Activated CD4-positive, CD25-positive, alpha-beta regulatory T cell treated with anti-CD3 and anti-CD28 coated beads, Interleukin-2, amount 50 U/mL, for 72 hours (primary cell): ENCODE measurements around the gene CAPN15.
"Not testable (repeated sequence)": the region's sequence is repeated elsewhere in the genome, so short reads cannot be mapped to it uniquely, and the experiment has no call there.

ENCODE experiments used
- DNase-seq: peaks from one replicate; pipeline ENCODE4 v3.0.0; 2021

CAPN15 gene

DNA sequence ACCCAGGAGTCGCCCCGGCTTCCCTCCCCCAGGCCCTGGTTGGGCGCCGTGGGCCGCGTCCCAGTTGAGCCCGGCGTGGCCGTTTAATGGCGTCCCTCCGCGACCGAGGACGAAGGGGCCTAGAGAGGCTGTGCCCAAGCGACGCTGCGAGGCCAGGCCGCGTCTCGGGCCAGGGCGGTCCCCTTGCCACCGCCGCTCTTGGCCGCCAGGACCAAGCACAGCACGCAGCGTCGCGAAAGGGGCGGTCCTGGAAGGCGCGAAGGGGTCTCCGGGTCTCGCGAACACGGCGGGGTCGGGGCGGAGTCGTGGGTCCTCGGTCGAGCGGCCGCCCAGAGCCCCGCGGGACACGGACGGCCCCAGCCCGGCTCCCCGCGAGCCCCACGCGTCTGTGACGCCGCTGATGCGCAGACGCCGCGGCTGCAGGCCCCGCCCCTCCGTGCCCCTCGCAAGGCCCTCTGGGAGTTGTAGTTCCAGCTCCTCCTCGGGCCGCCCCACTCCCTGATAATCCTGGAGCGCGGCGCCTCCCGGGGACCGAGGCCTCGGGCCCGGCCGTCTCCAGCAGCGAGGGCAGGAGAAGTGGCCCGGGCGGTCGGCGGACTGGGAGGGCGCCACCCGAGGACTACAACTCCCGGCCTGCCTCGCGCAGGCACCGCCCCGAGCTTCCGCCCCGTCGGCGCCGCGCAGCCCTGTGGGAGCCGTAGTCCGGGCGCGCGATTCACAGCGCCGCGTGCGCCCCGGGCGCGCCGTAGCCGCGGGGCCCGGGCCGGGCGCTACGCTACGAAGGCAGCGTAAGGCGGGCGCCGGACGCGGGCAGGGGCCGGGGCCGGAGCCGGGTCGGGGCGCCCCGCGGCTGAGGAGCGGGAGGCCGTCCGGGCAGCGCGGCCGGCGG lies at the start of gene CAPN15:
TSS of gene CAPN15 (plus strand) at position 698 of the 889 bp plus-strand sequence. CDS start 19,127 bp downstream, outside the sequence.
- peak; percentile 88 for DNase-seq

DNA sequence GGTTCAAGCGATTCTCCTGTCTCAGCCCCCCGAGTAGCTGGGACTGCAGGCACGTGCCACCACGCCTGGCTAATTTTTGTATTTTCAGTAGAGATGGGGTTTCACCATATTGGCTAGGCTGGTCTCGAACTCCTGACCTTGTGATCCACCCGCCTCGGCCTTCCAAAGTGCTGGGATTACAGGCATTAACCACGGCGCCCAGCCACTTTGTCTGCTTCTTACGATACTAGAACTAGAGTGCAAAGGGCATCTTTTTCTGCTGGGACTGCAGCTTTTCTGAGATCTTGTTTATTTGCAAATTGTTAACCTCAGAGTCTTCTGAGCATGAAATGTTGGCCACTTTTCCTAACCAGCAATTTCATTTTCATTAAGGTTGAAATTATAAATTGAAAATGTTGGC lies 49.2 kb upstream of the CAPN15 start:
- DNase-seq = not testable (repeated sequence)

DNA sequence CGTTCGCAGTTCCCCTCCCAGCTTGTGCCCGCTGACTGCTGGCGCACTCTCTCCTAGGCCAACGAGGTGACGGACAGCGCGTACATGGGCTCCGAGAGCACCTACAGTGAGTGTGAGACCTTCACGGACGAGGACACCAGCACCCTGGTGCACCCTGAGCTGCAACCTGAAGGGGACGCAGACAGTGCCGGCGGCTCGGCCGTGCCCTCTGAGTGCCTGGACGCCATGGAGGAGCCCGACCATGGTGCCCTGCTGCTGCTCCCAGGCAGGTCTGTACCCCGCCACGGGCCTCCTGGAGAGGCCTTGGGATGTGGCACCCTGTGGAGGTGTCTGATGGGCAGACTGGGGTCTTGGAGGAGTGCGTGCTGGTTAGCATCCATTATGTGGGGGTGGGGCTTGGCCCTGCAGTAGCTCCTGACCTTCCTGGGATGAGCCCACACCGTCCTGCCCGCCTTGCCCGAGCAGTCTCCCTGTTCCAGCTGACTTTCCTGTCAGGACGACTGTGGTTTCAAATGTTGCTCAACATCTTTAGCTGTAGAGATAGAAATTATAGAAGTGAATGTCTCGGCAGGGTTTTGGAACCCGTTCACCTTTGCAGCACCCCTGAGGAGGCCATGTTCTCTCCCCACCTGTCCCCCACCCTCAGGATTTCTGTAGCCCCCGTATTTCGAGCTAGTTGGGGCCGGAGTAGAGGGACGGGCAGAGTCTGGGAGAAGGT lies 44.9 kb upstream of the CAPN15 start:
- no peak for DNase-seq

DNA sequence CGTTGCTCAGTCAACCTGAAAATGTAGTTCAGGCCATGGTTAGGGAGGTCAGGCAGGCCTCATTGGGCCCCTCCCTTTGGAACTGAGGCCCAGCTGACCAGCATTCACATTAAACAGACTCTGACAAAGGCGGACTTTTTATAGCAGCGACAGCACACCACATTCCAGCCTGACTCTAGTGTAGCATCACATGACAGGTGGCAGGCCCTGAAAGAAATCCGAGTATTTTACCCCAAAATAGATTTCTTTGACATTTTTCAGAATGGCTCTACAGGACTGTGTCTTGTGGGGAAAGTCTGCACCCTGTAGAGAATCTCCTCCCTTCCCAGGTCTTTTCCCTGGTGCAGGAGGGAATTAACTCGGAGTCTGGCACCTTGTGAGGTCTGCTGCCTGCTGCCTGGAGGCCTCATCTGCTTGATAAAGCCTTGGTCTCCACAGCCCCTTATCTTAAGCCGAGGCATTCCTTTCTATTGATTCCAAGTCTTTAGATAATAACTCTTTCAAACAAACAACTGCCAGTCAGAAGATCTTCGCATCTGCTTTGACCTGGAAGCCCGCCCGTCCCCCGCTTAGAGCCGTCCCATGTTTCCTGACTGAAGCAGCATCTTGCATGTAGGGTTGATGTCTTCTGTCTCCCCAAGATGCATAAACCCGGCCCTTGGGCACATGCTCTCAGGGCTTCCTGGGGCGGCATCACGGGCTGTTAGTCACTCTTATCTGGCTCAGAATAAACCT lies 44.0 kb upstream of the CAPN15 start:
- no peak for DNase-seq

DNA sequence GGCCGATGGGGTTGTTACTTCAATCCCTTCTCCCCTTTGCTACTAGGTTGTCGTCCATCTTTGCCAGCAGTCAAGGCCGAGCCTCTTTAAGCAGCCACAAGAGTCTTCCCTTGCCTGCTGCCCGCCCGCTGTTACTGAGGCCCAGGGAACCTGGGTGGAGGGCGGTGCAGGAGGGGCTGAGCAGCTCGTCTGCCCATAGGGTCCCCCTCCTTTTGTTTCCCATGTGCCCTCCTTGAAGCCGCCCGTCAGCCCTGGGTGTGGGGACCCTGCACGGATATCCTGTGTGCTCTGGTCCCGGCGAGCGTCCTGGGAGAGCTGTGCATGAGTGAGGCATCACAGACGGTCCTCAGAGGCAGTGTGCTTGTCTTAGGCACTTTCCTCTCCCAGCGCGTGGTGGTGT lies 37.9 kb upstream of the CAPN15 start:
- DNase-seq = no peak

DNA sequence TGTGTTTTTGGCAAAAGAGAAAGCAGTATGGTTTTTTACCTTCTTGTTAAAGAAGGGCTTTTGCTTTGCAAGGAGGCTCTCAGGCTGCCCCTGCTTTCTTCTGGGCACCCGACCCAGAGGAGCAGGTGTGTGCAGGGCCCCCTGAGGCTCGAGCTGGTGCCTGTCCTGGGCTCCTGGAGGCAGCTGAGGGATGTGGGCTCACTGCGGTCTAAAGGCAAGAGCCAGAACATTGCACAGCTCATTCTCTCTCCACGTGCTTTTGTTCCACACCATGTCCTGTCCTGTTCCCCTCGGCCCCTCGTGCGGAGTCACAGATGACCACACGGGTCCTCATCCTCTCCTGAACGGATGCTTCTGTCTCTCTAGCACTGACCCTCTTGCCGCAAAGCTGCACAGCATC lies 36.7 kb upstream of the CAPN15 start:
- no peak for DNase-seq

DNA sequence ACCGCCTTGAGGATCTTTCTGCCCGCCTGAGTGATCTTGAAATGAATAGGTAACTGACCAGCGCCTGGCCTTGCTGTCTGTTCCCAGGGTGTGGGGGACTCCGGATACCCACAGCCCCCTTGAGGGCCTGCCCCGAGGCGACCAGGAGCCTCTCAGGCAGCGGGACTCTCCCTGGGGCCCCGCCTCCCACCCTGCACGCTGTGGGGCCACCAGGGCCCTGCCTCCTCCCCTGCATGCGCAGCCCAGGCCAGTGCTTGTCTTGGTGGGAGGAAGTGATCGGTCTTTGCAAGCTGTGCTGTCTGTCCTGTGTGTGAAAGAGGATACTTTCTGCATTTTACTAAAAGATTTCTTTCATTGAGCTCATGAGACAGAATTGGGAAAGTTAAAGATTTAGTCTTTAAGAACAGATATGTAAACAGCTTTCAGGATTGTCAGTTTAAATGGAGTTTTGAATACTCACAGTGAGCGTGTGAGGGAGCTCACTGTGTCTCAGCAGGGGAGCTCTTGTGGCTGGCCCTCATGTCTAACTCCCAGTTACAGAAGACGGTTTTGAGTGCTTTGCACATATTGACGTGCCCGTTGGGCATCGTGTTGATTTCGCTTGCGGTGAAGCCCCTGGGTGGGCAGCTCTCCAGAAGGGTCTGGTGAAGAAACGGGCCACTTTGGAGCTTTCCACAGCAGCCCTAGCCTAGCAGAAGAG lies 36.1 kb upstream of the CAPN15 start:
- no peak for DNase-seq

DNA sequence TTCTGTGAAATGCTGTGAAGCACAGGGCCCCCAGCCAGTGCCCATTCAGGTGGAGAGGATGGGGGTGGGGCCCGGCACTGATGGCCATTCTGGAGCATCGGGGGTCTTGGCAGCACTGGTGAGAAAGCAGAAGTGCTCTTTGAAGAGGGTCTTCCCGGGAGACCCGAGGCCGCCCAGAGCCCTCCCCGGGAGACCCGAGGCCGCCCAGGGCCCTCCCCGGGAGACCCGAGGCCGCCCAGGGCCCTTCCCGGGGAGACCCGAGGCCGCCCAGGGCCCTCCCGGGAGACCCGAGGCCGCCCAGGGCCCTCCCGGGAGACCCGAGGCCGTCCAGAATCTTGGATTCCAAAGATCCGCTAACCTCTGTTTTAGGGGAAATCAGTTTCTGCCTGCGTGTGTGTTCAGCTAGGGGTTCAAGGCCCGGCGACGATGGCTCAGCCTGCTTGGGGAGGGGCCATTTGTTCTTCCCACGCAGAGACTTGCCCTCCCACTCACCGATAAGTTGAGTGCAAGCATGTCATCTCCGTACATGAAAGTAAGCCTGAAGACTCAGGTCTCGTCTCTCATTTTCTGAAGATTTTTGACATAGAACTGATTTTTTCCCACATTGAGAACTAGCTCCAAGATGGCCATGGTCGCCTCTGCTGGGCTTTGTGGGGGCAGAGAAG lies 35.2 kb upstream of the CAPN15 start:
- no peak for DNase-seq

DNA sequence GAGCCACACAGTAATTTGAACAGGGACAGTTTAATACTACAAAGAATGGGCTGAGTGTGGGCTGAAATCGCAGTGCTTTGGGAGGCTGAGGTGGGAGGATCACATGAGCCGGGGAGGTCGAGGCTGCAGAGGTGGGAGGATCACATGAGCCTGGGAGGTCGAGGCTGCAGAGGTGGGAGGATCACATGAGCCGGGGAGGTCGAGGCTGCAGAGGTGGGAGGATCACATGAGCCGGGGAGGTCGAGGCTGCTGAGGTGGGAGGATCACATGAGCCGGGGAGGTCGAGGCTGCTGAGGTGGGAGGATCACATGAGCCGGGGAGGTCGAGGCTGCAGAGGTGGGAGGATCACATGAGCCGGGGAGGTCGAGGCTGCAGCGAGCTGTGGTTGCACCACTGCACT lies 32.8 kb upstream of the CAPN15 start:
- not testable (repeated sequence) for DNase-seq

DNA sequence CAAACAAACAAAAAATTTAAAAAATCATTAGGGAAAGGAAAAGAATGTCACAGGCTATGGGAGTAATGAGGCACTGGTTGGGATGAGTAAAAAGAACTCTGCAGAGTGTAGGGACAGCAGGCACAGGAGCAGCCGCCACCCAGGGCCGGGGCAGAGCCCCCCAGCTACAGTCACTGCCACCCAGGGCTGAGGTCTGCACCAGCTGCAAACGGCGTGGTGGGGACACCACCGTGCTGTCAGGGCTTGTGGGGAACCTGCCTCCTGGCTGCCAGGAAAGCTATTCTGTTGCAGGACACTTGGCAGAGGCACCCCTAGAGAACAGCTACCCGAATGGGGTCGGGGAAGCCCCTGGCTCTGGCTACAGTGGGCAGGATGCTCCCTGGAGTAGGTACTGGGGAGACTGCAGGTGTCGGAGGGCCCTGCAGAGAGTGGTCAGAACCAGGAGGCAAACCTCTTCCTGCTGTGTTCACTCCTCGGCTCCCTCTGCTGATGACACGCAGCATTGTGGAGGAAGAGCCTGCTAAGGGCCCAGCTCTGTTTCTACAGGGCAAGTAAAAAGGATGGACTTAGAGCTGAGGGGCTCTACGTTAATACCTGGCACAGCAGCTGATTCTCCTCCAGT lies 32.3 kb upstream of the CAPN15 start:
- no peak for DNase-seq

DNA sequence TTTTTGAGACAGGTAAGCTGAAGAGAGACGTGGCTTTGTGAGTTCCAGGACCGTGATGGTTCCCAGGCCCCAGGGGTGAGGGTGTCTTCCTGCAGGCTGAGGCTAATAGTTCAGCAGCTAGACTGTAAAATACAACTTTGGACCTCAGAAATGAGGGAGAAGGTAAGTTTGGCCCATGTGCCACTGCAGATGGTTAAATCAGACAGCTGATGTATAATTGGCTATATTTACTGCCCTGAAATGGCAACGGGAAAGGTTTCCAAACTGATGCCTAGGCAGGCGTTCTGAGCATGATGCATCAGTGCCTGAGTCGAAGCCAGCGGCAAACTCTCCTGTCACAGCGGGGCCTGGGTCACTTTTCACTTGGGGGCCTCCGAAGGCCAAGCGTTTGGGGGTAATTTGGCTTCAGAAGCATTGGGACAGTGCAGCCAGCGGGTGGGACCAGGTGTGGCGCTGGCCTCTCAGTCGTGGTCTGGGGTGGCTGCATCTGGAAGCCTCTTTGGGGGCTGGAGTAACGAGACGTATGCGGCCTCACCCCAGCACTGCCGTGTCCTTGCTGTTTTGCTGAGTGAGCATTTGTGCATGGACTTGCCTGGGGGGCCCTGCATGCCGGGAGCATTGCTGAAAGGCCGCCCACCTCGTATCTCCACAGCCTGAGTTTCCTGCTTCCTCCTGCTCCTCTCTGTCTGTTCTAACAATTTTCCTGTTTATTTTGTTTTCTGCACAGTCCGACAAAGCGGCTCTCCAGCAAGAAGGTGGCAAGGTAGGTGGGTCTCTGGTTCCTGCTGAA lies 31.2 kb upstream of the CAPN15 start:
- DNase-seq = no peak

DNA sequence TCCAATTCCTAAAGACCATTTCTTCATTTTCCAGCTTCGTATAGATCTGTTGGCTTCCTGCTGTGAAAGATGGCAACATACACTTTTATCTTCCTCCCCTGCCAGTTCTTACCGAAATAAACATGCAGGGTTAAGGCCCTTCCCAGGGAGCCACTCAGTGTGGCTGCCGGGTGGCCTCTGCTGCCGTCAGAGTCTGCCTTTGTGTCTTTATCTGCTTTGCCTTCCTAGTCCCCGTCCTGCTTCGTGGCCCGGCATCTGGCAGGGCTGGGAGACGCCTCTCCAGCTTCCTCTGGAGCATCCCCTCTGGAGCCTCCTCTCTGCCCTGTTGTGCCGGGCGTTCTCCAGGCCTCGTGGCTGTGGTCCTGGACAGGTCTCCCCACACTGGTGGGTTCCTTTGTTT lies 30.3 kb upstream of the CAPN15 start:
- no peak for DNase-seq

DNA sequence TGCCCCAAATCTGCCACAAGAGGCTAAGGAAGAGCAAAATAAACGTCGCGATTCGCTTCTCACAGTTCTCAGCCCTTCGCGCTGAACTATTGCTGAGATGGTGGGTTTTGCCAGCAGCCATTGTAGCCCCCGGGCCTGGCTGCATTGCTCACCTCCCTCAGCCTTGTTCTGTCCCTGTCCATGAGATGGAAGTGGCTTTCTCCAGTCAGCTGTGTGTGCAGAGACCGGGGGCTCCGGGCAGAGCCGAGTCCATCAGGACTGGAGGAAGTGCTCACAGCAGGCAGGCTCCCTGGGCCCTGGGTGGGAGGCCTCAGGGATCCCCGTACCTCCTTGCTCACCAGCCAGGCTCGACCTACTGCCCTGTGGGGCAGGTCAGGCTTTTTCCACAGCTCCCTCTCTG lies 27.6 kb upstream of the CAPN15 start:
- no peak for DNase-seq

DNA sequence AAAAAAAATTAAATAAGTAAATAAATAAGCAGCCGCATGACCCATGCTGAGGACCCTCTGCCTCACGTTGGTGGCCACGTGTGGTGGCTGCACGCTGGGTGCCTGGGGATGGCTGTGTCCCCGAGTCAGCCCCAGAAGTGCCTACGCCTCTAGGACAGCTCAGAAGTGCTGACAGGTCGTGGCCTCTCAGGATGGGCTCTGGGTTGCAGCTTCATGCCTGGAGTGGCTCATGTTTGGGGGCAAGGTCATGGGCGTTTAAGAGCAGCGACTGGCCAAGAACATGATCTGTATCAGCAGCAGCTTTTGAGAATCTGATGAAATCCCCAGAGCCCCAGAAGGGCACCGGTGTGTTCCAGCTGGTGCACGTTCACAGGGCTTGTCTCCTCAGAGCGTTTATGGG lies 26.8 kb upstream of the CAPN15 start:
- DNase-seq = no peak

DNA sequence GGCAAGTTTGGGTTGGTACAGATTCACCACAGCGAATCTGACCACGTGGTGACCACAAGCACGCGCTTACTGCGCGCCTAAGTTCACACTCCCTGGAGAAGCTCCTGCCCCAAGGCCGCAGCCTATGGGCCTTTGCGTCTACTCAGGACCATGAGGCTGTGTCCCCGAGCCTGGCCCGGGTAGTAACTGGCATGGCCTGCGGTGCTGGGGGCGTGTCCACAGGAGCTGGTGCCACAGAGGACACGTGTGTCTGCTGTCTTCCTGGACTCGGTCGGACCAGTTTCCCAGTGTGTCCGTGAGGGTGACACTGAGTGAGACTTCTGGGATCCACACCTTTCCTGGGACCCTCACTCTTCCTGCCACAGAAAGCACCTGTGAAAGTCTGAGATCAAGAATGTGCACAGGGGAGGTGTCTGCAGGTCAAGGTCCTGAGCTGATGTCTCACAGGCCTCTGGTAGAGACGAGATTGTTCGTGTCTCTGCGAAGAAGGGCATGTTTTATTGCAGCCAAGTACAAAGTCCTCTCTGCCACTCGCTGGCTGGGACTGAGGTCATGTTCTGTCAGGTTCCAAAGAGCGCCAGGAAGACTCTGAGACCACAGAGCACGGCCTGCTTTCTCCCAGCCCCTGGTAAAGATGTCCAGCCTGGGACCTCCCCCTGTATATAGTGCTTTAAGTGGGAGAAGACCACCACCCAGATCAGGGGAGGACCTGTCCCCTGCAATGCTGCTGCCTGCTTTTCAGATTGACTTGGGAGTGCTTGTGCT lies 25.2 kb upstream of the CAPN15 start:
- no peak for DNase-seq

DNA sequence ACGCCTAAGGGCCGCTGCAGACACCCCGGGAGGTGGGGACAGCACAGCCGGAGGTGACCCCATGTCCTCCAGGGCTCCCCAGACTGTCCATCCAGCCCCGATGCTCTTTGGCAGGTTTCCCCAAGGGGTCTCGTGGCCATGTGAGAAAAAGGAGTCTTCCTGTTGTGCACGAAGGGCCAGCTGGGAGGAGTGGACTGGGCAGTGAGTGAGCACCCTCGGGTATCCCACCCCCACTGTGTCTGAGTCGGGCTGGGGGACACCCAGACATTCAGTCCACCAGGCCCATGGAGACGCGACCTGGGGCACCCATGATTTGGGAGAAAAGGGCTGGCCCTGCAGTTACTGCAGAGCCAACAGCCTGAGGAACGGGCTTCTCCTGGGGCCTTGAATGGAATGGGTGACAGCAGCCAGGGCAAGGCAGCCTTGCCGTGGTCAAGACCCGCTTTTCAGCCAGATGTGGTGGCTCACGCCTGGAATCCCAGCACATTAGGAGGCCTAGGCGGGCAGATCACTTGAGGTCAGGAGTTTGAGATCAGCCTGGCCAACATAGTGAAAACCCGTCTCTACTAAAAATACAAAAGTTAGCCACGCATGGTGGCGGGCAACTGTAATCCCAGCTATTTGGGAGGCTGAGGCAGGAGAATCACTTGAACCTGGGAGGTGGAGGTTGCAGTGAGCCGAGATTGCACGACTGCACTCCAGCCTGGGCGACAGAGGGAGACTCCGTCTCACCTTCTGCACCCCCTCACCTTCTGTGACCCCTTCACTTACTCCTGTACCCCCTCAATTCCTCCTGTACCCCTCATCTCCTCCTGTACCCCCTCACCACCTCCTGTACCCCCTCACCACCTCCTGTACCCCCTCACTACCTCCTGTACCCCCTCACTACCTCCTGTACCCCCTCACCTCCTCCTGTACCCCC lies 24.1 kb upstream of the CAPN15 start:
- DNase-seq = no peak

DNA sequence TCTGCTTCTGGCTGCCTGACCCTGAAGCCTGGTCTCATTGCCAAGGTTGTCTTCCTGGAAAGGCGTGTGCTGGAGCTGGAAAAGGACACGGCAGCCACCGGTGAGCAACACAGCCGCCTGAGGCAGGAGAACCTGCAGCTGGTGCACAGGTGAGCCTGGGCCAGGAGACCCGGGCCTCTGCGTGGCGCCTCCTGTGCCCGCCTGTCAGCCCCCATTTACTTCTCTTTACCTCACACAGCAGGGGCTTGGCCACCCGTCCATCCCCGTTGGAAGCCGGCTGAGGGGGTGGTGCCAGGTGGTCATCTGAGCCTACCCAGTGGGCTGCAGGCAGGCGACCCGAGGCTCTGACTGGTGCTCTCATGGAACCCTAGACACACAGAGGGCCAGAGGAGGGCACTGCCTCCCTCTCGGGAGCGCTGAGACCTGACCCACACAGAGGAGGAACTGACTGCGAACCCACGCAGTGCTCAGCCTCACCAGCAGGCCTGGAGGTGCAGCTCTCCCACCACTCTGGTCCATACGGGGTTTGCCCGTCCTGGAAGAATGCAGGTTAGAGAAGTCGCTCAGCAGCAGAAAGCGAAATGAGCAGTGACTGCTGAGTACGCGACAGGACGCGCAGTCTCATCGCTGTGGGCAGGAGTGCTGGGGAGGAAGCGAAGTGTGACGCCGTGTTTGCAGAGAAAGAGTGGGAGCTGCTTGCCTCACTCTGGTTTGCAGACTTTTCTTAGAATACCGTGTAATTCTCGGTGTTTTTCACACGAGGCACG lies 21.9 kb upstream of the CAPN15 start:
- DNase-seq = no peak

DNA sequence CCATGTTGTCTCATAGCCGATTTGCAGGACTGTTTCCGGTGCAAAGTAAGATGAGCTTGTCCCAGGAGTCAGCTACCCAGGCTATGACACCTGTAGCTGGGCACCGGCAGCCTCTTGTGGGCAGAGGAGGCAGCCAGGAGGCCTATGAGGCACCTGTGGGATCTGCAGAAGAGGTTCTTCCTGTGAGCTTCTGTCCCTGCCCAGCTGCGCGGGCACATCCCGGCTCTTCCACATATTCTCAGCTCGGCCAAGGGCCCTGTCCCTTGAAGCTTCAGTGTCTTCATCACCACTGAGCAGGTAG lies 21.3 kb upstream of the CAPN15 start:
- no peak for DNase-seq

DNA sequence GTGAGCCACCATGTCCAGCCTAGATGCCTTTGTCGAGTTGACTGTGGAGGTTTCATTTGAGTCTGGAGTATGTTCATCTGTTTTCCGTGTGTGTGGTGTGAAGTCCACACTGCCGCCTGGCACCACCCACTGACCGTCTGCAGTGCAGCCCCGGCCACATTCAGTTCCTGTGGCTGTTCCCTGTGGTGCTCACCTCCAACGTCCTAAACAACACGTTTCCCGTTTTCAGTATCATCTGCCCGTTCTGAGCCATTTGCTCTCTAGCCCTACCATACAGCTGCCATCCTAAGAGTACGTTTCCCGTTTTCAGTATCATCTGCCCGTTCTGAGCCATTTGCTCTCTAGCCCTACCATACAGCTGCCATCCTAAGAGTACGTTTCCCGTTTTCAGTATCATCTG lies 20.0 kb upstream of the CAPN15 start:
- not testable (repeated sequence) for DNase-seq
